ENCODE results near the gene COA6.

The COA6 gene

DNA sequence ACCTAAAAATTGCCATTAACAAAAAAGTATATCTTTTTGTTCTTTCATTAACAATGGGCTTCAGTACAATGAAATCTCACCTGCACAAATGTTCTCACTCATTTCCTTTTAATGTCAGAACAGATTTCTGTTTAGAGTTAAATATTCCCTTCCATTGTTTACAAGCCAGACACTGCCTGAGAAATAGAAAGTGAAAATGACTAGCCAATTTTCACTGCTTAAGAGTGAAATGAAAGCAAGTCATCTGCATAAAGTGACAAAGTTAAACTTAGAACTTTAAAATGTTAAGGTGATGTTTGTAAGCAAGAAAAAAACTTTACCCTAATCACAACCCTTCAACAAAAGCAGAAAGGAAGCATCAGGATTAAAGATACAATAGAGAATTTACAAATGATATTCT, 27.5 kb downstream of the COA6 start:
- TF ChIP-seq, protein P1, sequence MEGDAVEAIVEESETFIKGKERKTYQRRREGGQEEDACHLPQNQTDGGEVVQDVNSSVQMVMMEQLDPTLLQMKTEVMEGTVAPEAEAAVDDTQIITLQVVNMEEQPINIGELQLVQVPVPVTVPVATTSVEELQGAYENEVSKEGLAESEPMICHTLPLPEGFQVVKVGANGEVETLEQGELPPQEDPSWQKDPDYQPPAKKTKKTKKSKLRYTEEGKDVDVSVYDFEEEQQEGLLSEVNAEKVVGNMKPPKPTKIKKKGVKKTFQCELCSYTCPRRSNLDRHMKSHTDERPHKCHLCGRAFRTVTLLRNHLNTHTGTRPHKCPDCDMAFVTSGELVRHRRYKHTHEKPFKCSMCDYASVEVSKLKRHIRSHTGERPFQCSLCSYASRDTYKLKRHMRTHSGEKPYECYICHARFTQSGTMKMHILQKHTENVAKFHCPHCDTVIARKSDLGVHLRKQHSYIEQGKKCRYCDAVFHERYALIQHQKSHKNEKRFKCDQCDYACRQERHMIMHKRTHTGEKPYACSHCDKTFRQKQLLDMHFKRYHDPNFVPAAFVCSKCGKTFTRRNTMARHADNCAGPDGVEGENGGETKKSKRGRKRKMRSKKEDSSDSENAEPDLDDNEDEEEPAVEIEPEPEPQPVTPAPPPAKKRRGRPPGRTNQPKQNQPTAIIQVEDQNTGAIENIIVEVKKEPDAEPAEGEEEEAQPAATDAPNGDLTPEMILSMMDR (IDR thresholded peaks at IDR 0.05; ENCODE audit: poor library complexity, severe bottlenecking): no peak
- Histone ChIP-seq H3K27me3 (ENCODE audit: insufficient read depth, poor library complexity, severe bottlenecking) (no peaks in the 10 kb centered on the region), H3K36me3 (ENCODE audit: low read depth) (peaks cover 8% of the 10 kb centered on the region; the same call in 1 of the 2 replicates), H3K4me3 (ENCODE audit: severe bottlenecking) (no peak overlapping the region), H3K4me1 (ENCODE audit: insufficient read depth, poor library complexity, severe bottlenecking) (peaks cover 3% of the 10 kb centered on the region), H3K9me3 (ENCODE audit: severe bottlenecking) (no peaks in the 10 kb centered on the region), H3K27ac (ENCODE audit: poor library complexity, severe bottlenecking) (no peak overlapping the region)
- DNase-seq (ENCODE audit: low spot score) (no peak), ATAC-seq (ENCODE audit: low read depth) (no peak)

DNA sequence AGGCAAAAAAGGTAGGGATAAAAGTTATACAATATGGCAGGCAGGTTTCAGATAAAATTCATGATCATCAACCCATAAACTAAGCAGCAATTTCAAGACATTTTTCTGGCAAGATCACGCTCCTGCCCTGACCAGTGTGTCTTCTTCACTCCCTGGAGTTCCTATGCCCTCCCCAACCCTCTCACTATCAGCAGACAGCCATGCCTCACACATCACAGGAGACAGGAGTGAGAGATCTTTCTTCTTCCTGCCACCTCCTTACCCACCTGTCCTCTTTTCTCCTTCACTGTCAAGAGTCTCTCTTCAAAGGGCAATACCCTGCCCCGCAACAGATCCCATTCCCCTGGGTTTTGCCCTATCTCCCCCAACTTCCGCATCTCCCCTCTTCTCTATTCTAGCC, 28.4 kb downstream of the COA6 start:
- Histone ChIP-seq H3K9me3 (ENCODE audit: severe bottlenecking) (no peaks in the 10 kb centered on the region), H3K27me3 (ENCODE audit: insufficient read depth, poor library complexity, severe bottlenecking) (no peaks in the 10 kb centered on the region), H3K4me1 (ENCODE audit: insufficient read depth, poor library complexity, severe bottlenecking) (peaks cover 3% of the 10 kb centered on the region), H3K4me3 (ENCODE audit: severe bottlenecking) (no peak overlapping the region), H3K27ac (ENCODE audit: poor library complexity, severe bottlenecking) (no peak overlapping the region), H3K36me3 (ENCODE audit: low read depth) (peaks cover 11% of the 10 kb centered on the region)
- TF ChIP-seq, protein P1 (IDR thresholded peaks at IDR 0.05; ENCODE audit: poor library complexity, severe bottlenecking): no peak
- DNase-seq (ENCODE audit: low spot score) (no peak), ATAC-seq (ENCODE audit: low read depth) (no peak)

DNA sequence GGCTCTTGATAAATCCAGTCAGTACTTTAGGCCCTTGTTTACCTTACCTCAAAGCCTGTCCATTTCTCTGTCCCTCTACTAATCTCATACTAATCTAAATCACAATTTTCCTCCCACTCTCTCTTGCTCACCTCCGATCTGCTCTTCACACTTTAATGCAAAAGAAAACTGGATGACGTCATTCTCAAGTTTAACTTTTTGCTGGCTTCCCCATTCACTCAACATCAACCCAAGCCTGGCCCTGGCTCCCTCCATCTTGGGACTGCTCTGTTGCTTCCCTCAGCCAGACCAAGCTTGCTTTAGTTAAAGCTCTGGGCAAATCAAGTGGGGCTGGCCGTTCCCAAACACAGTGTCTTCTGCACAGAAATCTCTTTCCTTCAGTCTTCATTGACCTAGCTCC, 29.7 kb downstream of the COA6 start:
- H3K4me3 ChIP-seq (ENCODE audit: severe bottlenecking): no peak overlapping the region
- H3K27ac ChIP-seq (ENCODE audit: poor library complexity, severe bottlenecking): no peak overlapping the region
- ATAC-seq (ENCODE audit: low read depth): no peak
- TF ChIP-seq, protein P1 (IDR thresholded peaks at IDR 0.05; ENCODE audit: poor library complexity, severe bottlenecking): no peak
- no peak for DNase-seq (ENCODE audit: low spot score)
- H3K9me3 ChIP-seq (ENCODE audit: severe bottlenecking): no peaks in the 10 kb centered on the region
- H3K4me1 ChIP-seq (ENCODE audit: insufficient read depth, poor library complexity, severe bottlenecking): peaks cover 3% of the 10 kb centered on the region
- H3K27me3 ChIP-seq (ENCODE audit: insufficient read depth, poor library complexity, severe bottlenecking): no peaks in the 10 kb centered on the region
- peaks cover 11% of the 10 kb centered on the region for H3K36me3 ChIP-seq (ENCODE audit: low read depth)

DNA sequence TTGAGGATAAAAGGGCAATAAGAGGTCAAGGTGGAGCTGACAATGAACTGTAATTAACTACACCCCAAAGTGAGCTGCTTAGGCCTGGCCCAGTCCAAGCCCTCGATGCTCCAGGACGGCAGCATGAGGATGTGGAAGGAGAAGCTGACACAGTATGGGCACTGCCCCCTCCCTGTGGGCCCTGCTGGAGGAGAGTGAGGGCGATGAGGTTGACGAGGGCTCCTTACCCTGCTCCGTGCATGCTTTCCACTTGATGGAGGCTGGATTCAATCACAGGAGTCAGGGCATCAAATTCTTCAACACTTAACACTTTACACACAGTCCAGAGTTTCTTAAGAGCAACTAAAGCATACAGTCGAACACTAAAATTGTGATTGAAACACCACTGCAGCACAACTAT, 32.4 kb downstream of the COA6 start:
- H3K27me3 ChIP-seq (ENCODE audit: insufficient read depth, poor library complexity, severe bottlenecking): no peaks in the 10 kb centered on the region
- H3K4me3 ChIP-seq (ENCODE audit: severe bottlenecking): no peak overlapping the region
- no peaks in the 10 kb centered on the region for H3K9me3 ChIP-seq (ENCODE audit: severe bottlenecking)
- ATAC-seq (ENCODE audit: low read depth) (no peak), DNase-seq (ENCODE audit: low spot score) (no peak)
- TF ChIP-seq, protein P1 (IDR thresholded peaks at IDR 0.05; ENCODE audit: poor library complexity, severe bottlenecking): no peak
- H3K36me3 ChIP-seq (ENCODE audit: low read depth): peaks cover 15% of the 10 kb centered on the region
- no peak overlapping the region for H3K27ac ChIP-seq (ENCODE audit: poor library complexity, severe bottlenecking)
- no peaks in the 10 kb centered on the region for H3K4me1 ChIP-seq (ENCODE audit: insufficient read depth, poor library complexity, severe bottlenecking)

DNA sequence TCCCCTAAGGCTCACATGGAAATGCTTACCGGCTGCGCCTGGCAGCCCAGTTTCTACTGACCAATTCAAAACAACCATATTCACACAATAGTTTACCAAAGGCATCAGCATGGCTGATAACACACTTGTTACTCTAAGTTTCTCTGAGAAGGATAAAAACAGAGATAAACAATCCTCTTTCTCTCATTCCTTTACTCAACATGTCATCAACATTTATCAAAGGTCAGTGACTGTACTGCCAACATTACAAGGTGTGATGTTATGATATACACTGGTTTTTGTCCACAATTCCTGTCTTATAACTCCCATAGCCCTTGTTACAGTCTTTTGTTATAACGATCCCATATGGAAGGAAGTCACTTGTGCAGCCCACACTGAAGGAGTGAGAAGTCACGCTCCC, 33.6 kb downstream of the COA6 start:
- Histone ChIP-seq H3K36me3 (ENCODE audit: low read depth) (peaks cover 15% of the 10 kb centered on the region), H3K9me3 (ENCODE audit: severe bottlenecking) (no peaks in the 10 kb centered on the region), H3K4me1 (ENCODE audit: insufficient read depth, poor library complexity, severe bottlenecking) (no peaks in the 10 kb centered on the region), H3K4me3 (ENCODE audit: severe bottlenecking) (no peak overlapping the region), H3K27ac (ENCODE audit: poor library complexity, severe bottlenecking) (no peak overlapping the region), H3K27me3 (ENCODE audit: insufficient read depth, poor library complexity, severe bottlenecking) (no peaks in the 10 kb centered on the region)
- no peak for ATAC-seq (ENCODE audit: low read depth)
- DNase-seq (ENCODE audit: low spot score): no peak
- TF ChIP-seq, protein P1 (IDR thresholded peaks at IDR 0.05; ENCODE audit: poor library complexity, severe bottlenecking): no peak
